GM21717 (cell line): ENCODE data around the gene ANP32E.

Experiments used
- ATAC-seq: cut with Tn5 transposase; IDR thresholded peaks from one replicate; pipeline ENCODE4 v1.9.1; 2021; ENCODE audit warnings: mild to moderate bottlenecking, moderate library complexity; ENCODE audit not compliant: unreplicated experiment

Gene ANP32E

GRCh38 chr1:150171801-150172200 is 64.1 kb downstream of the ANP32E start:
- ATAC-seq = no peak

- no peak for ATAC-seq
Measured at GRCh38 chr1:150168960-150169601, 66.8 kb downstream of the ANP32E start.
